ENCODE results near the gene MPZL1.

DNA sequence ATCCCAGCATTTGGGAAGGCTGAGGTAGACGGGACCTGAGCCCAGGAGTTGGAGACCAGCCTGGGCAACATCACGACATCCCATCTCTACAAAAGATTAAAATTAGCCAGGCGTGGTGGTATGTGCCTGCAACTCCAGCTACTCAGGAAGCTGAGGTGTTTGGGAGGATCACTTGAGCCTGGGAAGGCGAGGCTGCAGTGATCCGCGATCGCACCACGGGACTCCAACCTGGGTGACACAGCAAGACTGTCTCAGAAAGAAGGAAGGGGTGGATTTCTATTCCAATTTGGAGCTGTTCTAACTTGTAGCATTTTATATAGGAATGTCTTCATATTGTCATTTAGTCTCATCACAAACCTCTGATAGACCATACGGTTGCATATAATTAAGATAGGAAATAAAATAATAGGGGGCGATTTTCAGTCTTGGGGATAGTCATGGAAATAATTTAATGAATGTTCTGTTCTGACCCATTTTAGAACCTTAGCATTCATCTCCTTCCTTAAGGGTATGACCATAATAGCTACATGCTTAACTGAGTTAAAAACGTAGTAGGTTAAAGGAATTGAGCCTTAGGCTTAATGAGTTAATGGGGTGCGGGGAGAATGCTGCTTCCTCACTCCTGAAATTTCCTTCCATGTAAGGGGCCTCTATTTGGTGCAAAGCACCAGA lies 99.0 kb downstream of the MPZL1 start:
- TF ChIP-seq, protein P1, sequence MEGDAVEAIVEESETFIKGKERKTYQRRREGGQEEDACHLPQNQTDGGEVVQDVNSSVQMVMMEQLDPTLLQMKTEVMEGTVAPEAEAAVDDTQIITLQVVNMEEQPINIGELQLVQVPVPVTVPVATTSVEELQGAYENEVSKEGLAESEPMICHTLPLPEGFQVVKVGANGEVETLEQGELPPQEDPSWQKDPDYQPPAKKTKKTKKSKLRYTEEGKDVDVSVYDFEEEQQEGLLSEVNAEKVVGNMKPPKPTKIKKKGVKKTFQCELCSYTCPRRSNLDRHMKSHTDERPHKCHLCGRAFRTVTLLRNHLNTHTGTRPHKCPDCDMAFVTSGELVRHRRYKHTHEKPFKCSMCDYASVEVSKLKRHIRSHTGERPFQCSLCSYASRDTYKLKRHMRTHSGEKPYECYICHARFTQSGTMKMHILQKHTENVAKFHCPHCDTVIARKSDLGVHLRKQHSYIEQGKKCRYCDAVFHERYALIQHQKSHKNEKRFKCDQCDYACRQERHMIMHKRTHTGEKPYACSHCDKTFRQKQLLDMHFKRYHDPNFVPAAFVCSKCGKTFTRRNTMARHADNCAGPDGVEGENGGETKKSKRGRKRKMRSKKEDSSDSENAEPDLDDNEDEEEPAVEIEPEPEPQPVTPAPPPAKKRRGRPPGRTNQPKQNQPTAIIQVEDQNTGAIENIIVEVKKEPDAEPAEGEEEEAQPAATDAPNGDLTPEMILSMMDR (IDR thresholded peaks at IDR 0.05; ENCODE audit: insufficient read depth, low read length): no peak
- TF ChIP-seq, protein P2, sequence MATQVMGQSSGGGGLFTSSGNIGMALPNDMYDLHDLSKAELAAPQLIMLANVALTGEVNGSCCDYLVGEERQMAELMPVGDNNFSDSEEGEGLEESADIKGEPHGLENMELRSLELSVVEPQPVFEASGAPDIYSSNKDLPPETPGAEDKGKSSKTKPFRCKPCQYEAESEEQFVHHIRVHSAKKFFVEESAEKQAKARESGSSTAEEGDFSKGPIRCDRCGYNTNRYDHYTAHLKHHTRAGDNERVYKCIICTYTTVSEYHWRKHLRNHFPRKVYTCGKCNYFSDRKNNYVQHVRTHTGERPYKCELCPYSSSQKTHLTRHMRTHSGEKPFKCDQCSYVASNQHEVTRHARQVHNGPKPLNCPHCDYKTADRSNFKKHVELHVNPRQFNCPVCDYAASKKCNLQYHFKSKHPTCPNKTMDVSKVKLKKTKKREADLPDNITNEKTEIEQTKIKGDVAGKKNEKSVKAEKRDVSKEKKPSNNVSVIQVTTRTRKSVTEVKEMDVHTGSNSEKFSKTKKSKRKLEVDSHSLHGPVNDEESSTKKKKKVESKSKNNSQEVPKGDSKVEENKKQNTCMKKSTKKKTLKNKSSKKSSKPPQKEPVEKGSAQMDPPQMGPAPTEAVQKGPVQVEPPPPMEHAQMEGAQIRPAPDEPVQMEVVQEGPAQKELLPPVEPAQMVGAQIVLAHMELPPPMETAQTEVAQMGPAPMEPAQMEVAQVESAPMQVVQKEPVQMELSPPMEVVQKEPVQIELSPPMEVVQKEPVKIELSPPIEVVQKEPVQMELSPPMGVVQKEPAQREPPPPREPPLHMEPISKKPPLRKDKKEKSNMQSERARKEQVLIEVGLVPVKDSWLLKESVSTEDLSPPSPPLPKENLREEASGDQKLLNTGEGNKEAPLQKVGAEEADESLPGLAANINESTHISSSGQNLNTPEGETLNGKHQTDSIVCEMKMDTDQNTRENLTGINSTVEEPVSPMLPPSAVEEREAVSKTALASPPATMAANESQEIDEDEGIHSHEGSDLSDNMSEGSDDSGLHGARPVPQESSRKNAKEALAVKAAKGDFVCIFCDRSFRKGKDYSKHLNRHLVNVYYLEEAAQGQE (IDR thresholded peaks at IDR 0.05; ENCODE audit: insufficient replicate concordance, low read depth): no peak
- TF ChIP-seq POLR2AphosphoS5 (IDR thresholded peaks at IDR 0.05; ENCODE audit: low read depth) (no peak), SPI1 (IDR thresholded peaks at IDR 0.05; ENCODE audit: borderline replicate concordance, low read depth) (no peak)

All from HL-60 (cell line).